Kidney glomerular epithelial cell (primary cell): Measurements from ENCODE around the gene FXR2.
A peak's percentile ranks its signal among the peaks of the same experiment; 100 is the strongest.
"Not testable (repeated sequence)": the region's sequence is repeated elsewhere in the genome, so short reads cannot be mapped to it uniquely, and the experiment has no call there.

Experiments used
- DNase-seq: peaks from one replicate; lab custom pipeline; 2025; lab: John Stamatoyannopoulos, UW

Gene FXR2

DNA sequence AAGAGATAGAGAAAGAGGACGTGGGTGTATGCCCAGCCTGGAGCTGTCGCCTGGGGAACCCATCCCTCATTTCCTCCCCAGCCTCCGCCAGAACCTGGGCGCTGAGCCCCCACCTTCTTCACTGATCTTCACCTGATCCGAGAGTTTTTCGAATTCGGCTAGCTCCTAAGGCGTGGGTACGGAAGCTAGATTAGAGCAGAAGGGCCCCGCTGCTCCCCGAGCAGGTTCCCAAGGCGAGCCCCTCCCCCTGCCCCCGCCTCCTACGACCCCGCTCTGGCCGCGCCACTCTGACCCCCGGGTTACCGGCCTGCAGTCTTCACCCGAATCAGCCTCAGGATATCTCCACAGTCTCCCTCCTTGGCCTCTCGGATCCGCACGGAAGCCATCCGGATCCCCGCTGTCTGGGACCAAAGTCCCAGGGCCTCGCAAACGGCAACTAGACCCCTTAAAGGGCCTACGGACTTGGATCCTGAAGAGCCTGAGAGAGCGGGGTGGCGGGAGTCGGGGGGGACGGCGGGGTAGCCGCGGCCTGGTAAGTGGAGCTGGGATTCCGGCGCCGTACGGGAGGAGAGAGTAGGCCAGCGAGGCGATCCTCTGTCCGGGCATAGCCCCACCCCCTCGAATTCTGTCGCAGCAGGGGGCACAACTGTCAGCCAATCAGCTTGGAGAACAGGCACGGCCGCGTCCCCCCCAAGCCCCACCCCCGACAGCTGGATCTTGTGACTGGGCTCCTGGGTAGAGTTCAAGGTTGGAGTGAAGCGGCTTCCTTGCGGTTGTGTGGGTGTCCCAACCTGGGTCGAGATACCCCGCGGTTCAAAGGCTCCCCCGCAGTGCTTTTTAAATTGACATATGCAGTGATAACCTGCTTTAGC is 12.8 kb upstream of the FXR2 start, which contains the start of gene SAT2:
Gene SAT2 (minus strand): TSS at position 572 of the 872 bp plus-strand sequence. CDS start 186 bp downstream, at position 386.
- peak; percentile 78 for DNase-seq

DNA sequence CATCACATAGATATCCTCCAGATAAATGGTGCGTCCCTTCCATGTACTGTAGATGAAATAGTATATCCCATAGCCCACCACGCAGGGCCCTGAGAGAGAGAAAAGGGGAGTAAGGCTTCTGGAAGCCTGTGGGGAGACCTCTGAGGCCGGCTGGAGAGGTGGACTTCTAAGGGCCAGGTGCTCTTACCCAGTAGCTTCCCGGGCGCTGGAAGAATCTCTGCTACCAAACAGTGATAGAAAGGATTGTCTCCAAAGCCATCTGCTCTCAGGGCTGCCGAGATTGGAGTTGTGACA is 12.2 kb upstream of the FXR2 start:
- DNase-seq, result no peak

DNA sequence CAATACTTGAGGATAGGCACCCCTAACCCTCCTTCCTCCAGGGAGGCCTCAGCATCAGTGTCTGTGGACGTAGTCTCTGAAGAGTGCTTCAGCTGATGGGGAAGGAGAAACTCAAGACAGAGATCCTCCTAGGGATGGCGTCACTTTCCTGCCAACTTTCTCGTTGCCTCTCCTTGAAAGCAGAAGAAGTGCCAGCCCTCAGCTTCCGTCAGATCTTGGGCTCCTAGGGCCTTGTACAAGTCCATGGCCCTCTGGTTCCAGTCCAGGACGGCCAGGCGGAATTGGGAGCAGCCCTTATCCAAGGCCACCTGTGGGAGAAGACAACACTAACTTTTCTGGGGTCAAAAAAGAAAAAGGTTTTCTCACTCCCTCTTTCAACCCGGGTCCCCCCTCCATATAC is 11.6 kb upstream of the FXR2 start:
- DNase-seq, result no peak

DNA sequence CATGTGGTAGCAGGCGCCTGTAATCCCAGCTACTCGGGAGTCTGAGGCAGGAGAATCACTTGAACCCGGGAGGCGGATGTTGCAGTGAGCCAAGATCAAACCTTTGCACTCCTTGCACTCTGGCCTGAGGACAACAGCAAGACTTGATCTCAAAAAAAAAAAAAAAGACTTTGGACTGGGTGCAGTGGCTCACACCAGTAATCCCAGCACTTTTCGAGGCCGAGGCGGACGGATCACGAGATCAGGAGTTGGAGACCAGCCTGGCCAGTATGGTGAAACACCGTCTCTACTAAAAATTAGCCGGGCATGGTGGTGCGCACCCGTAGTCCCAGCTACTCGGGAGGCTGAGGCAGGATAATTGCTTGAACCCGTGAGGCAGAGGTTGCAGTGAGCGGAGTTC is 11.1 kb upstream of the FXR2 start:
- not testable (repeated sequence) for DNase-seq

DNA sequence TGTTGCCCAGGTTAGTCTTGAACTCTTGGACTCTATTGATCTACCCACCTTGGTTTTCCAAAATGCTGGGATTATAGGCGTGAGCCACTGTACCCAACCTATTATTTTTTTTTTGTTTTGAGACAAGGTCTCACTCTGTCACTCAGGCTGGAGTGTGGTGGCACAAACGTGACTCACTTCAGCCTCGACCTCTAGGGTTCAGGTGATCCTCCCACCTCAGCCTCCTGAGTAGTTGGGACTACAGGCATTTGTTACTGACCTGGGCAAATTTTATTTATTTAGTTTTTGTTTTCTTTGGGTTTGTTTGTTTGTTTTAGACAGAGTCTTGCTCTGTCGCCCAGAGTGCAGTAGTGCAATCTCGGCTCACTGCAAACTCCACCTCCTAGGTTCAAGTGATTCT is 9.0 kb upstream of the FXR2 start:
- no peak for DNase-seq

DNA sequence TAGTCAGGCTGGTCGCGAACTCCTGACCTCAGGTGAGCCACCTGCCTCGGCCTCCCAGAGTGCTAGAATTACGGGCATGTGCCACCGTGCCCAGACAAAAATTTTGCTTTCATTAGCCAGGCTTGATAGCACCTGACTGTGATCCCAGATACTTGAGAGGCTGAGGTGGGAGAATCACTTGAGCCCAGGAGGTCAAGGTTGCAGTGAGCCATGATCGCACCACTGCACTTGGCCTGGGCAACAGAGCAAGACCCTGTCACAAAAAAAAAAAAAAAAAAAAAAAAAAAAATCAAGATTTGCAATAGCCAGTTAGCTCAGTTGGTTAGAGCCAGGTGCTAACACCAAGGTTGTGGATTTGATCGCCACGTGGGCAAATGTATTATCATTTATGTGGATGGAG is 6.1 kb upstream of the FXR2 start:
- DNase-seq, result no peak

DNA sequence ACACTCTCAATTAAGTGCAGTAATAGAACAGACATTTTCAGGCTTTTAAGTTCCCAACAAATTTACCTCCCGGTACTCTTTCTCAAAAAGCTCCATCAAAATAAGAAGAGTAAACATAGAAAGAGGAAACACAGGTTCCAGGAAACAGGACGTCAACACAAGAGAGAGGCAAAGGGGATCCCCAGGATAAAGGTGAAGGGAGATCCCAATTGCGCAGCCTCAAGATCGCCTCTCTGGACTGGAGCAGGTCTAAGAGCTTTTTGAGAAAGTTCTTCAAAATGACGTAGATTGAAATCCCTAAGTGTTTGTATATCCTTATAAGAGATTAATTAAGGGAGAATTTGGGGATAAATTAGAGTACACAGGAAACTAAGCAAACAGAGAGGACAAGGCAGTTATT is 3.9 kb upstream of the FXR2 start:
- no peak for DNase-seq

DNA sequence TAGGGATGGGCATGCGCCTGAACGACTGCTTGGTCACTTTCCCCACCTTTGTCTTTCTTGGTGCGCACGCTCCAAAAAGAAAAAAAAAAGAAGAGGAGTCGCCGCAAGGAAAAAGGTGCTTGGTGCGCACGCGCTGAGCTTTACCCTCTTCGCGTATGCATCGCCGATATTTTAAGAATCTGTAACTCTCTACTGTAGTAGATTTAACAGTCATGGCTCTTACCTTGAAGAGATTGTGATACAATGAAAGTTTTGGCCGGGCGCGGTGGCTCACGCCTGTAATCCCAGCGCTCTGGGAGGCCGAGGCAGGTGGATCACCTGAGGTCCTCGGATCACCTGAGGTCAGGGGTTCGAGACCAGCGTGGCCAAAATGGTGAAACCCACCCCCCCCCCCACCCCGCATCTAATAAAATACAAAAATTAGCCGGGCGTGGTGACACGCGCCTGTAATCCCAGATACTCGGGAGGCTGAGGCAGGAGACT is 609 bp upstream of the FXR2 start:
- DNase-seq, result no peak

DNA sequence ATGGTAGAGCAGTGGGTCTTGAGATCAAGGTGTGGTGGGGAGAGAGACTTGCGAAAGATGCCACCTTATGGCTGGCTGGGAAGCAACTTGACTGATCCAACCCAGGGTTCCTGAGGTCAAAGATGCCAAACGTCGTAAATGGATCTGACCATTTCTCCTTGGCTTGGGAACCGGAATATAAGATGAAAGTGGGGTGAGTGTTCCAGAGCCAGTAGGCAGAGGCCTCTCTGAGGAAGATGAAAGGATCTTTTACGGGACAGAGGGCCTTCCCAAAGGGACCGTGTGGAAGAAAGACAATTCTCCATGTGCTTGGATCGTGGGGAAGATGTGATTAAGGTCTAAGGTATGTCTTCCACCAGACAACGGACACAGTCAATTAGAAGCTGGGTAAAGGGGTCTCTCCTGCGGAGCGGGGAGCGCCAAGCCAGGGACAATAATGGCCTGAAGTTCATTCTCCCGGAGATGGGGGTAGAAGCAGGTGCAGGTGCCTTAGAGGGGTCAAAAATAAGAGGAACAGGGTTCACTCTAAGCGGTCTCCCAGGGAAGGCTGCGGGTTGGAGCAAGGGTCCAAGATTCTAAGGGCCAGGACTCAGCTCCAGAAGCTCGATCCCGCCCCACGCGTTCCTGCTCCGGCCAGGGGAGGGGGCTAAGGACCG is 800 bp downstream of the FXR2 start:
- DNase-seq, result peak; percentile 18

DNA sequence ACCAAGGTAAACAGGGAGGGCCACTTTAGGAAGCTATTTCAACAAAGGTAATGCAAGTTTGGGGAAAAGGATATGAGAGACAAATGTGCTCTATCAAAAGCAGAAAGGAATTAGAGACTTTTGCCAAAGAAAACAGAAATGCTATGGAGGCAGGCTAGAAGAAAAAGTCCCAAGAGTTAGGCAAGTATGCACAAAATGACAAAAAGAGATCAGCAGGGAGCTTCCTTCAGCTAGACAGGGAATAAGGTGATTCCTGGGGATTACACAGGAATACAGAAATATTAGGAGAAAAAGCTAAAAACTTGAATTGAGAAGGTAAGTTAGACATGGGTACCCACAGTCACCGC is 2.4 kb downstream of the FXR2 start:
- DNase-seq, result no peak

DNA sequence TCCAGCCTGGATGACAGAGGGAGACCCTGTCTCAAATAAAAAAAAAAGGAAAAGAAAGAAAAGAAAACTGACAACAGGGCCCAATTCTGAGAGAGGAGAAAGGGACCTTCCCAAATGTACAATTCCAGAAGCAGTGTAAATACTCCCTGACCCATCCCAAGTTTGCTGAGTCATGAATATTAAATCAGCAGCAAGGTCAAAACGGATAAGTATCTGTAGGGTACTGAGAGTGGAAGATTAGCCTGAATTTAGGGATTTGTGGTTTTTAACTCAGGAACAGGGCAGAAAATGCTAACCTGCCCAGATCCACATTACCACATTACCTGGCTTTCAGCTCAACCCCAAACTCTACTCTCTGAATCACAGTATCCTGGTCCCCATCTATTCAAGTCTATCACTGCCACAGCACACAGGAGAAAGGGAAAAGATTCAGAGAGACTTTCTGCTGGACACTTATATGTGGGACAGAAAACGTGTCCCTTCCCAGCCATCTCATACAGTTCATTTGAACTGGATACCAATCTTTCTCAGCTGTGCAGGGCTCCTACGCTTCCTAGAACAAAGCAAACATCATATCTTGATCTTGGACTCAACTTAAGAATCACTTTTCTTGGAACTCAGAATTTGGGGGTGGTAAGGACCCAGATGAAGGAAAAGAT is 2.9 kb downstream of the FXR2 start:
- DNase-seq, result no peak

DNA sequence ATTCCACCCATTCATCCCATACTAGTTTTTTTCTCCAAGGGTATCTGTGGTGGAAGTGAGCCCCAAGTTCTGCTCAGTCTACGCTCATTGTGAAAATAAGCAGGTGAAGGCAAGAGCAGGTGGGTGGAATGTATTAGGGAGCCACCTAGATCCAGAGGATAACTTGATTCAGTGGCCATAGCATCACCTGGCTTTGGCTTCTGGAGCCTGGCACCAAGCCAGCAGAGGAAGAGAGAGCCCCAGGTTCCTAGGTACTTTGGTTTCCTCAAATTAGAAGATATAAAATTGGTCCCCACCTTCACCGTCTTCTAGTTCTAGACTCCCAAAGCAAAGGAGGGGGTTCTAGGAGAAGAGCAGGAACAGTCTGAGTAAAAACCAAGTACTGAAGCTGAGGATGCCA is 4.1 kb downstream of the FXR2 start:
- no peak for DNase-seq

DNA sequence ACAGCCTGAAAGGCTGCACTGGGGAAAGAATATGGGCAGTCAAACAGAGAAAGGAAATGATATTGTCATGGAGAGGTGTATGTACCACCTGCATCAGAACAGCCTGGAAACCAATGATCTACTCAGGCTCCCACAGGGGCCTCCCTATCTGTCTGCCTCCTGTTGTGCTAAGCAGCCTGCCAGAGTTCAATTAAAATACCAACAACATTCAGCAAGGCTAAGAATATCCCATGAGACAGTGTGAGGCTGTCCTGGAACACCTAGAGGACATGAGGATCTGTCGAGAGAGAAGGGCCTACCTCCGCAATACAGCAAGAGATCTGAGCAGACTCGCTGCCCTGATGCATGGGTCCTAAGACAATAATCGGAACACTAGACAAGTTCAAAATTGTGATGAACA is 8.4 kb downstream of the FXR2 start:
- no peak for DNase-seq

DNA sequence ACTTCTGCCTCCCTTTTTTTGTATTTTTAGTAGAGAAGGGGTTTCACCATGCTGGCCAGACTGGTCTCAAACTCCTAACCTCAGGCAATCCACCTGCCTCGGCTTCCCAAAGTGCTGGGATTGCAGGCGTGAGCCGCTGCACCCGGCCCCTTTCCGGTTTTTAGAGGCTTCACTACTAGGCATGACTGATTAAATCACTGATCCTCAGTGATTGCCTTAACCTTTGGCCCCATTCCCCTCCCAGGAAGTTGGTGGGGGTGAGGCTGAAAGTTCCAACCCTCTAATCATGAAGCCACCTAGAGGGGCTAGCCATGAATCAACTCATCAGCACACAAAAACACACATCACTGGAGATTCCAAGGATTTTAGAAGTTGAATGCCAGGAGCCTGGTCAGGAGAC is 17.1 kb downstream of the FXR2 start:
- not testable (repeated sequence) for DNase-seq

DNA sequence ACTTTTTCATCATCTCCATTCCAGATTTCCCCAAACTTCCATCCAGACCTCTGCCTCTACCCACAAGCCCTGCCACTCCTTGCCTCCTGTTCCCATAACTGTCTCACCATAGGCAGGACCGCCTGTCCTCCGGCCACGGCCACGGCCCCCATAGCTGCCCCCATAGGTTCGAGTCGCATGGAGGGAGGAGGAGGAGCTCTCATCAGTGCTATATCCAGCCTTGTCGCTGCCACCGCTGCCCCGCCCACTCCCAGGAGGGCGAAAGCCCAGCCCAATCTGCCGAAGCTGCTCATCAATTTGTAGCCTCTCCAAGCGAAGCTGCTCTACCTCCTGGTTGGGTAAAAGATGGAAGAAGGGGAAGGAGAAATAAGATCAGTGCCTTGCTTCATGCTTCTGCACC is 21.4 kb downstream of the FXR2 start:
- DNase-seq, result no peak

DNA sequence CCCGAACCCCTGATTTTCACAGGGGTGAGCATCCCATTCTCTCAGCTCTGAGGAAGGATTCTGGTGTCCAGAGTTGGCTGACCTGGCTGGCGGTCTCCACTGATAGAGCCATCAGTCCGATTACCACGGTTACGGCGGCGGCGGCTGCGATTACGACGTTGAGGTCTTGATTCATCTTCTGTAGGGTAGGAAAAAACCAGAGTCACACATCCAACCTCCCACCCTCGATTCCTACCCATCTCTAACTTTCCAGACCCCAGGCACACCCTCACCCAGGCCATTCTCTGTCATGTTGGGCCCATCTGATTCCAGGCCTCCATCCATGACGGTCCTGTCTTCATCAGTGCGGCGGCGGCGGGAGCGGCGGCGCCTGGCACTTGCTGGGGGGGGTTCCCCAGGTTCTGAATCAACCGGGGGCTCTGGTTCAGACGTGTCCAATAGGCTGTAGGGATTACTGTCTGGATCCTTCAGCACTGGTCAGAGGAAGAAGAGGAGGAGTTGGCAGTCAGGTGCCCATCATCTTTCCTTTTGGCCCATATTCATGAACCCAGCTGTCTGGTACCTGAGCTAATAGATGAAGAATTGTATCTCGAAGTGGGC is 22.2 kb downstream of the FXR2 start:
- DNase-seq, result no peak

DNA sequence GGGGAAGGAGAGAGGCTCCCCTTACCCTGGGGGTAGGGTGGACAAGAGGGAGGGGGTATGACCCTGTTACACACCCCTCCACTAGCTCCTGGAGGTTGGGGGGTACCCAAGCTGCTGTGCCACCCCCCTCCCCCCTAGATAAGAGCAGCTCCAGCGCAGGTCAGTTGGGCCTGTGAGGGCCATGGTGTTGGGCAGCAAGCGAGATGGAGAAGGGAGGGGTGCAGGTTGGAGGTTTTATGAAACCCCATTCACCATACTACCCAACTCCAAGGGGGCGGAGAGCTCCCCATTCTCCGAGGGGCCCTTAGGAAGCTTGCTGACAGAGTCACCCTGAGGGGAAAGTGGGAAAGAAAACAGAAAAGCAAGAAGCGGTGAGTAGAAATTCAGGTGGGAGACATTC is 23.1 kb downstream of the FXR2 start:
- DNase-seq, result no peak

DNA sequence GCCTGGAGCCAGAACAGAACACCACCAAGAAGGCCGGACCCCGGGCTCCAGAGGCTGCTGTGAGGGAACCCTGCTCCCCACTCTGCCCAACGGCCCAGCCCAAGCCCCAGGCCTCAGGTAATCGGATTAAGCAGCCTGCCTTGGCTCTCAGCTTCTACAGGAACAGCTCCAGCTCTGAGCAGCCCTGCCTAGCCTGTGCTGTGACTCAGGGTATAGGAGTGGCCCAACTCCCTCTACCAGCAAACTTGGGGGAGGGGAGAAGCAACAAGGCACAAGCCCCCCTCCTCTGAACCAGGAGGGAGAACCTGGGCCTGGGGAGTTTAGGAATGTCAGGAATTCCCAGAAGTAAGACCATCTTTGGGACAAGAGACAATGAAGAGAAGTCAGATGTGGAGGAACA is 24.0 kb downstream of the FXR2 start:
- no peak for DNase-seq

DNA sequence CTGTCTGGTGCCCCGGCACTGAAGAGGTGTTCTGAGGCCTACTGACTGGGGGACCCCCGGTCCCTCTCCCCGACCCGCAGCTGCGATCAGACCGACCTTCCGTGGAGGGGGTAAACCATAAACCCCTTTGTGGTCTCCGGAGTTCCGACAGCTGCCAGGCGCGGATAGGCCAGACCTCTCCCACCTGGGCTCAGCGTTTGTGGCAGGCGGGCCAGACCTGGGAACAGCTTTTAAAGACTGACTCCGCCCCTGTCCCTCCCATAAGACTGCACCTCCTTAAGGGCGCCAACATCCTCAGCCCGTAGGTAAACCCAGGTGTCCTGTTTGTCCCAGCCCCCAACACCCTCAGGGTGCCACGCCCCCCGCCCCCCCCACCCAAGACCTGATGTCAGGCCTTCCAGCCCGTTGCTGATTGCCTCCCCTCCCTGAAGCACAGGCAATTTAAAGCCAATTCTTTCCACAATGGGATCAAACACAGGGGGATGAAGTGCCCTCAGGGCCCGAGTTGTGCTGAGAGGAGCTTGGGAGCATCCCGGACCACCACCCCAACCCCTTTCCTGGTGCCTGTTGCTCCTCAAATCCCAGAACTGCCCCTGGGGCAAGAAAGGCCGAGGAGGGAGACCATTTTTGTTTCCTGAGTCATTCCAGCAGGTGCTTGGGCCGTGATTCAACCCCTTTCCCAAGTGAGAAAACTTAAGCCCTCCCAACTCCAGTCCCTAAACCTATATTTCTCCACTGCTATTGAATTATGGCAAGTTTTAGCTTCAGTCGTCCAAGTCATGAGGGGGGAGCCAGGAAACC is 24.6 kb downstream of the FXR2 start, which contains the start of gene SOX15:
Gene SOX15 (minus strand): TSS at position 204 of the 801 bp plus-strand sequence. CDS start 418 bp downstream, outside the sequence.
- DNase-seq, result no peak

DNA sequence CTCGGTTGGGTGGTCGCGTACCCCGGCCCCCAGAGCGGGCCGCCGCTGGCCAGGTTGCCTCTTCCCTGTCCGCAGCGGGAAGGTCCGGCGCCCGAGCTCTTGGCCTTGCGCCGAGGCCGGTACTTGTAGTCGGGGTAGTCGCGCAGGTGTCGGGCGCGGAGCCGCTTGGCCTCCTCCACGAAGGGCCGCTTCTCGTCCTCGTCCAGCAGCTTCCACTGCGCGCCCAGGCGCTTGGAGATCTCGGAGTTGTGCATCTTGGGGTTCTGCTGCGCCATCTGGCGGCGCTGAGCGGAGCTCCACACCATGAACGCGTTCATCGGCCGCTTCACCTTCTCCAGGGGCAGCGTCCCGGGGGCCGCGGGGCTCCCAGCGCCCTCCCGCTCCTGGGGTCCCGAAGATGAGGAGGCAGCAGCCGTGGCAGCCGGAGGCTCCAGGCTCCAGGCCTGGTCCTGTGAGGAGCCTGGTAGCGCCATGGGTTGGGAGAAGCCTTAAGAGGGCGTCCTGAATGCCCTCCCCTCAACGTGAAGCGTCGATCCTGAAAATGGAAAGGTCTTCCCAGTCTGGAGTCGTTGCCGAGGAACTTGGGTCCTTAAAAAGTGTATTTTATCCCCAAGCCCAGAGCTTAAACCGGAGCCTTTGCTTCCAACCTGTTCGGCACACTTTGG is 25.4 kb downstream of the FXR2 start:
- peak; percentile 27 for DNase-seq

DNA sequence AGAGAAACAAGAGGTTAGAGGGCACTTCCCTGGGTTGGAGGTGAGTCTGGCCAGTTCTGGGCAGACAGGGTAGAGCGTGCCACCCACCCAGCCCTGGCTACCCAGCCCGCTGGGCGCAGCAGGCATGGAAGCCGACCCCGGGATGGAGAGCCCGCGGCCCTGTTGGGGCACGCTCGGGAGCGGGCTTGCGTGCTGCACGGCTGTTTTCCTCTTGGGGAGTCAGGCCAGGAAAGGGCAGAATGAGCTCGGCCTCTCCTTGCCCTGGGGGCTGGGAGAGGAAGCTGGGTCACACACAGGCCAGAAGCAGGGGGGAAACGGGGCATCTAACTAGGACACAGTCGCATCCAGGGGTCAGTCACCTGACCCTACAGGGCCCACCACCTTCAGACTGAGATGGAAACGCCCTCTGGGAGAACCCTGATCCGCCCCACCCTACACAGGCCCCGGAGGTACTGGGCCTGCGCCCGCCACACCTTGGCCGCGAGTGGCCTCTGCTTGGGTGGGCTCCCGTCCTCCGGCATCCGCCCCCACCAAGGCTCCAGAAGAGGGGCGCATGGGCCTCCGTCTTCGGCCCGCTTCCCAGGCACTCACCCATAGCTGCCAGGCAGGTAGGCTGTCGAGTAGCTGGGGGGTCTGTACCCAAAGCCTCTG is 26.0 kb downstream of the FXR2 start:
- DNase-seq, result no peak
